Naive B cell (primary cell): ENCODE results near the gene KDM8. TPM values are rescaled to one million over a fixed set of nuclear protein-coding genes. Genes with fewer than 3 reads are reported as not detected.
A peak's percentile ranks its signal among the peaks of the same experiment; 100 is the strongest.
"Not testable (repeated sequence)": the region's sequence is repeated elsewhere in the genome, so short reads cannot be mapped to it uniquely, and the experiment has no call there.

ENCODE experiments used
- ATAC-seq, 2 donors: fragments of 150-1000 bp; cut with Tn5 transposase; 2 replicates each; pipeline ENCODE4 v1.10.0; 2021; ENCODE audit warnings: low read depth in 2 of 2, mild to moderate bottlenecking in 2 of 2, moderate library complexity in 2 of 2
- DNase-seq: peaks from one replicate; pipeline ENCODE4 v3.0.0; 2022
- H3K27ac Mint-ChIP-seq, 6 donors: one replicate each; pipeline ENCODE4 v1.8.0; 2020 to 2022; ENCODE audit warnings: mild to moderate bottlenecking in 6 of 6, mixed read lengths in 6 of 6, moderate library complexity in 5 of 6, inconsistent platforms in 2 of 6
- H3K27me3 Mint-ChIP-seq, 3 donors: one replicate each; pipeline ENCODE4 v1.8.0; 2021 to 2022; ENCODE audit warnings: mixed read lengths in 3 of 3, mild to moderate bottlenecking in 1 of 3
- H3K36me3 Mint-ChIP-seq, 2 donors: one replicate each; pipeline ENCODE4 v1.8.0; 2020 to 2022; ENCODE audit warnings: mixed read lengths in 2 of 2, inconsistent platforms in 1 of 2, mild to moderate bottlenecking in 1 of 2
- H3K4me1 Mint-ChIP-seq, 3 donors: one replicate each; pipeline ENCODE4 v1.8.0; 2020 to 2022; ENCODE audit warnings: mixed read lengths in 3 of 3, inconsistent platforms in 1 of 3, mild to moderate bottlenecking in 1 of 3, moderate library complexity in 1 of 3
- H3K4me3 Mint-ChIP-seq, 8 donors: one replicate each; pipeline ENCODE4 v1.8.0; 2020 to 2022; ENCODE audit warnings: mild to moderate bottlenecking in 8 of 8, mixed read lengths in 8 of 8, moderate library complexity in 8 of 8, inconsistent platforms in 2 of 8
- H3K9me3 Mint-ChIP-seq, 7 donors: one replicate each; pipeline ENCODE4 v1.8.0; 2020 to 2022; ENCODE audit warnings: mixed read lengths in 7 of 7, mild to moderate bottlenecking in 5 of 7, inconsistent platforms in 2 of 7, moderate library complexity in 1 of 7
- polyA plus RNA-seq, 6 donors: library from polyadenylated mRNA; unstranded; fragments of 300-500 nt; fragmentation: Illumina TruSeq; gene quantifications; one replicate each; pipeline ENCODE4 v1.2.3, GENCODE V29; 2021; ENCODE audit warnings: low read depth in 6 of 6

The KDM8 gene
- polyA plus RNA-seq, 6 donors from 2014 or later, result 2.9 to 8.2 (median 4.2) TPM; not detected in 1

GRCh38 chr16:27246439-27246838, 43.1 kb downstream of the KDM8 start:
- H3K27me3 Mint-ChIP-seq, result no peaks in the 10 kb centered on the region
- peaks cover 47 to 62% (median 52%) of the 10 kb centered on the region in 3 donors for H3K4me1 Mint-ChIP-seq
- H3K9me3 Mint-ChIP-seq, result peaks cover 0 to 7% (median 0%) of the 10 kb centered on the region in 7 donors
- DNase-seq (no peak), ATAC-seq (no peak)
- H3K4me3 Mint-ChIP-seq, result peak overlapping the region in 1 of 8 donors; percentile 54
- peaks cover 13% of the 10 kb centered on the region in 2 donors for H3K36me3 Mint-ChIP-seq
- H3K27ac Mint-ChIP-seq, result peak overlapping the region in 2 of 6 donors; percentile 64 to 86

GRCh38 chr16:27247076-27247475, 43.8 kb downstream of the KDM8 start:
- Mint-ChIP-seq H3K27ac (peak overlapping the region in 4 of 6 donors; percentile 48 to 86 (median 68)), H3K36me3 (peaks cover 19% of the 10 kb centered on the region in 2 donors), H3K4me1 (peaks cover 49 to 63% (median 54%) of the 10 kb centered on the region in 3 donors), H3K4me3 (peak overlapping the region in 1 of 8 donors; percentile 80)
- not testable (repeated sequence) for H3K27me3 Mint-ChIP-seq, H3K9me3 Mint-ChIP-seq, ATAC-seq, DNase-seq

GRCh38 chr16:27248036-27248435, 44.7 kb downstream of the KDM8 start:
- no peaks in the 10 kb centered on the region for H3K27me3 Mint-ChIP-seq
- no peak for ATAC-seq

GRCh38 chr16:27248886-27249285, 45.6 kb downstream of the KDM8 start:
- not testable (repeated sequence) for ATAC-seq, H3K9me3 Mint-ChIP-seq, H3K27me3 Mint-ChIP-seq, DNase-seq
- peaks cover 20 to 26% of the 10 kb centered on the region in 2 donors for H3K36me3 Mint-ChIP-seq
- H3K4me3 Mint-ChIP-seq, result peak overlapping the region in 2 of 8 donors; percentile 3 to 70
- H3K4me1 Mint-ChIP-seq, result peaks cover 37 to 60% (median 46%) of the 10 kb centered on the region in 3 donors
- H3K27ac Mint-ChIP-seq, result peak overlapping the region in 2 of 6 donors; percentile 29 to 71

More at GRCh38 chr16:27248036-27248435, 44.7 kb downstream of the KDM8 start:
- no peak for DNase-seq
- Mint-ChIP-seq H3K4me1 (peaks cover 41 to 61% (median 48%) of the 10 kb centered on the region in 3 donors), H3K27ac (peak overlapping the region in 1 of 6 donors; percentile 73), H3K4me3 (peak overlapping the region in 1 of 8 donors; percentile 9), H3K9me3 (peaks cover 0 to 7% (median 0%) of the 10 kb centered on the region in 7 donors), H3K36me3 (peaks cover 20% of the 10 kb centered on the region in 2 donors)

- no peak for DNase-seq
- Mint-ChIP-seq H3K36me3 (peaks cover 40 to 44% of the 10 kb centered on the region in 2 donors), H3K9me3 (peaks cover 0 to 7% (median 0%) of the 10 kb centered on the region in 7 donors), H3K27ac (peak overlapping the region in 1 of 6 donors; percentile 97), H3K4me1 (peaks cover 49 to 63% (median 54%) of the 10 kb centered on the region in 3 donors), H3K4me3 (no peak overlapping the region), H3K27me3 (no peaks in the 10 kb centered on the region)
- ATAC-seq, result no peak
Measured at GRCh38 chr16:27251541-27252205, 48.3 kb downstream of the KDM8 start.

GRCh38 chr16:27252206-27252585, 48.9 kb downstream of the KDM8 start:
- peaks cover 41 to 47% of the 10 kb centered on the region in 2 donors for H3K36me3 Mint-ChIP-seq
- peaks cover 0 to 6% (median 0%) of the 10 kb centered on the region in 7 donors for H3K9me3 Mint-ChIP-seq
- ATAC-seq, result no peak
- H3K27ac Mint-ChIP-seq, result peak overlapping the region in 1 of 6 donors; percentile 97
- no peaks in the 10 kb centered on the region for H3K27me3 Mint-ChIP-seq
- H3K4me1 Mint-ChIP-seq, result peaks cover 48 to 60% (median 49%) of the 10 kb centered on the region in 3 donors
- DNase-seq, result no peak
- H3K4me3 Mint-ChIP-seq, result peak overlapping the region in 1 of 8 donors; percentile 25

- peak overlapping the region in 2 of 8 donors; percentile 62 to 65 for H3K4me3 Mint-ChIP-seq
- peaks cover 0 to 3% (median 0%) of the 10 kb centered on the region in 7 donors for H3K9me3 Mint-ChIP-seq
- ATAC-seq (no peak), DNase-seq (no peak)
- peaks cover 40 to 56% (median 42%) of the 10 kb centered on the region in 3 donors for H3K4me1 Mint-ChIP-seq
- peaks cover 38 to 40% of the 10 kb centered on the region in 2 donors for H3K36me3 Mint-ChIP-seq
- H3K27me3 Mint-ChIP-seq, result no peaks in the 10 kb centered on the region
- H3K27ac Mint-ChIP-seq, result peak overlapping the region in 3 of 6 donors; percentile 52 to 79 (median 71)
Measured at GRCh38 chr16:27253526-27253930, 50.2 kb downstream of the KDM8 start.

GRCh38 chr16:27254262-27254811, 51.0 kb downstream of the KDM8 start:
- peaks cover 42 to 59% (median 44%) of the 10 kb centered on the region in 3 donors for H3K4me1 Mint-ChIP-seq
- H3K4me3 Mint-ChIP-seq, result peak overlapping the region in 7 of 8 donors; percentile 23 to 83 (median 39)
- no peaks in the 10 kb centered on the region for H3K27me3 Mint-ChIP-seq
- H3K36me3 Mint-ChIP-seq, result peaks cover 38 to 40% of the 10 kb centered on the region in 2 donors
- peak overlapping the region; percentile 13 to 88 (median 62) for H3K27ac Mint-ChIP-seq
- ATAC-seq (peak; percentile 54 to 65), DNase-seq (no peak)
- no peaks in the 10 kb centered on the region for H3K9me3 Mint-ChIP-seq

- Mint-ChIP-seq H3K27me3 (no peaks in the 10 kb centered on the region), H3K9me3 (no peaks in the 10 kb centered on the region), H3K4me3 (no peak overlapping the region), H3K27ac (no peak overlapping the region), H3K36me3 (peaks cover 32 to 33% of the 10 kb centered on the region in 2 donors), H3K4me1 (peaks cover 35 to 70% (median 50%) of the 10 kb centered on the region in 3 donors)
- DNase-seq (no peak), ATAC-seq (no peak)
Measured at GRCh38 chr16:27256861-27257260, 53.5 kb downstream of the KDM8 start.

GRCh38 chr16:27257271-27257670, 53.9 kb downstream of the KDM8 start:
- Mint-ChIP-seq H3K36me3 (peaks cover 30 to 31% of the 10 kb centered on the region in 2 donors), H3K27me3 (no peaks in the 10 kb centered on the region), H3K27ac (no peak overlapping the region), H3K4me1 (peaks cover 37 to 70% (median 50%) of the 10 kb centered on the region in 3 donors), H3K9me3 (no peaks in the 10 kb centered on the region), H3K4me3 (peak overlapping the region in 1 of 8 donors; percentile 44)
- DNase-seq (no peak), ATAC-seq (no peak)

GRCh38 chr16:27258241-27258734, 55.0 kb downstream of the KDM8 start:
- H3K27me3 Mint-ChIP-seq, result no peaks in the 10 kb centered on the region
- DNase-seq (no peak), ATAC-seq (no peak)
- H3K4me3 Mint-ChIP-seq, result no peak overlapping the region
- peaks cover 46 to 74% (median 56%) of the 10 kb centered on the region in 3 donors for H3K4me1 Mint-ChIP-seq
- H3K9me3 Mint-ChIP-seq, result no peaks in the 10 kb centered on the region
- H3K27ac Mint-ChIP-seq, result peak overlapping the region in 2 of 6 donors; percentile 9 to 91
- H3K36me3 Mint-ChIP-seq, result peaks cover 27 to 30% of the 10 kb centered on the region in 2 donors

GRCh38 chr16:27259710-27260109, 56.4 kb downstream of the KDM8 start:
- no peaks in the 10 kb centered on the region for H3K27me3 Mint-ChIP-seq
- ATAC-seq, result no peak
- H3K9me3 Mint-ChIP-seq, result no peaks in the 10 kb centered on the region
- peaks cover 18 to 22% of the 10 kb centered on the region in 2 donors for H3K36me3 Mint-ChIP-seq
- H3K4me3 Mint-ChIP-seq, result no peak overlapping the region
- DNase-seq, result no peak
- H3K4me1 Mint-ChIP-seq, result peaks cover 37 to 74% (median 58%) of the 10 kb centered on the region in 3 donors
- peak overlapping the region in 1 of 6 donors; percentile 82 for H3K27ac Mint-ChIP-seq

- not testable (repeated sequence) for ATAC-seq, DNase-seq, H3K9me3 Mint-ChIP-seq, H3K27me3 Mint-ChIP-seq, H3K36me3 Mint-ChIP-seq
- Mint-ChIP-seq H3K4me3 (peak overlapping the region in 2 of 8 donors; percentile 4 to 36), H3K27ac (peak overlapping the region in 4 of 6 donors; percentile 5 to 72 (median 24)), H3K4me1 (peaks cover 44 to 80% (median 69%) of the 10 kb centered on the region in 3 donors)
Measured at GRCh38 chr16:27262904-27263423, 59.6 kb downstream of the KDM8 start.
